Stomach (tissue), 4 donors: Measurements from ENCODE around the gene KRTAP5-7.

ENCODE experiments used
- POLR2A ChIP-seq, 4 donors: fragments of 450-650 bp; IDR thresholded peaks; one replicate each; pipeline ENCODE4 v1.6.1; 2016; ENCODE audit warnings: antibody characterized with exemption in 4 of 4, control low read depth in 2 of 4, mild to moderate bottlenecking in 1 of 4, moderate library complexity in 1 of 4
- POLR2AphosphoS5 ChIP-seq, 3 donors: sonication (generic); formaldehyde crosslinking; IDR thresholded peaks; one replicate each; pipeline ENCODE4 v1.6.1; 2016; ENCODE audit warnings: antibody characterized with exemption in 3 of 3
- TF ChIP-seq, protein P1 (sequence below), 7 experiments: fragments of 450-650 bp in 4 of 7; fragments of 200-600 bp in 3 of 7; sonication (generic) in 3 of 7; IDR thresholded peaks; one replicate each; pipeline ENCODE4 v1.5.1; 2016 to 2019; ENCODE audit warnings: antibody characterized with exemption in 7 of 7, control low read depth in 2 of 7, mild to moderate bottlenecking in 1 of 7

DNA sequence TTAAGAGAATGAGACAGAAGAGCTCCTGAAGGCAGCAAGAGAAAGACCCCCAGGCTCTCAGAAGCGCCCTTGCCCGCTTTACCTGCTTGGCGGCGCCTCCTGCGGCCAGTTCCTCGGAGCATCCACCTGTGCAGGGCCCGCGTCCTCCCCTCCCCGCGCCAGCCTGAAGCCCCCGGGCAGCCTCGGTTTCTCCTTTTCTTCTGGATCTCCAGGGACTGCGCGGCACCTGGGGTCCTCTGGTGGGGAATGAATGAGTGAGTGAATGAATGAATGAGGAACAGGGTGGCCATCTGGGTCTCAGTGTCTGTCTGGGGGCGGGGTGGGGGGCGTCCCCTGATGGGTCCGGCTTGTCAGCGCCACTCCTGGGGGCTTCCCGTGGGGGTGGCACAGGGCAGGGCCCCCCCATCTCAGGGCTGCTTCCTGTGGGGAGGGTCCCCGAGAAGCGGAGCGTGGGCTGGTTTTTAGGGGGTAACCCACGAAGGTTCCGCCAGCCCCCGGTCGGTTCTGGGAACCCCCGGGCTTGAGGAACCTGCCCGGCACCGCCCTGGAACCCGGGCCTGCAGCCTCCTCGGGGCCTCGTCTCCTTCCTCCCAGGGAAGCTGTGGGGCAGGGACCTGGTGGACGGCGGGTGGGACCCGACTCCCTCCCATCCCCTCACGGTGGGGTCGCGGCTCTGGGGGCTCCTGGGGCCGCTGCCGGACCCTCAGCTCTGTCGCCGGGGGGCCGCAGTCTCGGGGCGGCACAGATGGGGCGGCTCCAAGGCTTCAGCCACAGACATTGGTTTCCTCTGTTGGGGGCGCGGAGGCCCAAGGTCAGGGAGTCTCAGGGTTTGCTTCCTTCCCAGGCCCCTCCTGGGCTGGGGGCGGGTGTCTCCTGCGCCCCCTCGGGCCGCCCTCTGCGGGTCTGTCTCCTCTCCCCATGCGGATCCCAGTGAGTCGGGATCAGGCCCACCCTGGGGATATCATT is 8.3 kb upstream of the KRTAP5-7 start:
- TF ChIP-seq, protein P1, sequence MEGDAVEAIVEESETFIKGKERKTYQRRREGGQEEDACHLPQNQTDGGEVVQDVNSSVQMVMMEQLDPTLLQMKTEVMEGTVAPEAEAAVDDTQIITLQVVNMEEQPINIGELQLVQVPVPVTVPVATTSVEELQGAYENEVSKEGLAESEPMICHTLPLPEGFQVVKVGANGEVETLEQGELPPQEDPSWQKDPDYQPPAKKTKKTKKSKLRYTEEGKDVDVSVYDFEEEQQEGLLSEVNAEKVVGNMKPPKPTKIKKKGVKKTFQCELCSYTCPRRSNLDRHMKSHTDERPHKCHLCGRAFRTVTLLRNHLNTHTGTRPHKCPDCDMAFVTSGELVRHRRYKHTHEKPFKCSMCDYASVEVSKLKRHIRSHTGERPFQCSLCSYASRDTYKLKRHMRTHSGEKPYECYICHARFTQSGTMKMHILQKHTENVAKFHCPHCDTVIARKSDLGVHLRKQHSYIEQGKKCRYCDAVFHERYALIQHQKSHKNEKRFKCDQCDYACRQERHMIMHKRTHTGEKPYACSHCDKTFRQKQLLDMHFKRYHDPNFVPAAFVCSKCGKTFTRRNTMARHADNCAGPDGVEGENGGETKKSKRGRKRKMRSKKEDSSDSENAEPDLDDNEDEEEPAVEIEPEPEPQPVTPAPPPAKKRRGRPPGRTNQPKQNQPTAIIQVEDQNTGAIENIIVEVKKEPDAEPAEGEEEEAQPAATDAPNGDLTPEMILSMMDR (IDR thresholded peaks at IDR 0.05), result no peak
- no peak for TF ChIP-seq POLR2AphosphoS5 (IDR thresholded peaks at IDR 0.05)
- TF ChIP-seq POLR2A (IDR thresholded peaks at IDR 0.05), result no peak
